GM18508 (cell line): ENCODE measurements around the gene MTCP1.

Experiments
- ATAC-seq: cut with Tn5 transposase; IDR thresholded peaks from one replicate; pipeline ENCODE4 v1.9.1; 2021; ENCODE audit warnings: moderate number of reproducible peaks; ENCODE audit not compliant: insufficient read depth, unreplicated experiment

Gene MTCP1, protein sequence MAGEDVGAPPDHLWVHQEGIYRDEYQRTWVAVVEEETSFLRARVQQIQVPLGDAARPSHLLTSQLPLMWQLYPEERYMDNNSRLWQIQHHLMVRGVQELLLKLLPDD

DNA sequence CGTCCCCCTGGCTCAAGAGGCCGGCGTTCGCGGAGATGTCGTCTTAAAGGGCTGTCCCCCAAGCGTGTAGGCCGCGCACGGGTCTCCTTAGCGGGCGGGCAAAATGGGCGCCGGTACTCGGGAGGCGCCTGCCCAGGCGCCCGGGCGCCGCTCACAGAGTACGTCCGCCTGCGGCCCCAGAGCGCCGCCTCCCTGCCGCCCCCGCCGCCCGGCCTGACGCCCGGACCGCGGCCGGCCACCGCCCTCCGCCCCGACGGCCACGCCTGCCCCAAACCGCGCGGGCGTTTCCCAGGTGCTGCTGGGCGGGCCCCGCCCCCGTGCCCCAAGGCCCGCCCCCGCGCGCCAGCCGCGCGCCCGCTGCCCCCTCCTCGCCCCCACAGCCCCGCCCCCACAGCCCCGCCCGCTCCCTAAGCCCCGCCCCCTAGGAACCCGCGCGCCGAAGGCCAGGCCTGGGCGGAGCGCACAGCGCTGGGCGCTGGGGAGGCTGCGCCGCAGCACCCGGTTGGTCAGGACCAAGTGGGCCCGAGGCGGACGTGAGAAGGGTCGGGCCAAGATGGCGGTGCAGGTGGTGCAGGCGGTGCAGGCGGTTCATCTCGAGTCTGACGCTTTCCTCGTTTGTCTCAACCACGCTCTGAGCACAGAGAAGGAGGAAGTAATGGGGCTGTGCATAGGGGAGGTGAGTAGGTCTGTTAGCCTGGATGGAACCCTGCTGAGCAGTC lies at the start of gene MTCP1, which contains the start of the genes BRCC3 and CMC4:
MTCP1 (minus strand) TSS at position 162 of the 719 bp plus-strand sequence. CDS start 5,126 bp downstream, outside the sequence.
BRCC3 (plus strand) TSS at position 534 of the 719 bp plus-strand sequence; CDS start at position 554, 20 bp downstream.
CMC4 (minus strand) TSS at position 162 of the 719 bp plus-strand sequence. CDS start 7,113 bp downstream, outside the sequence.
- ATAC-seq, result peak; percentile 46

DNA sequence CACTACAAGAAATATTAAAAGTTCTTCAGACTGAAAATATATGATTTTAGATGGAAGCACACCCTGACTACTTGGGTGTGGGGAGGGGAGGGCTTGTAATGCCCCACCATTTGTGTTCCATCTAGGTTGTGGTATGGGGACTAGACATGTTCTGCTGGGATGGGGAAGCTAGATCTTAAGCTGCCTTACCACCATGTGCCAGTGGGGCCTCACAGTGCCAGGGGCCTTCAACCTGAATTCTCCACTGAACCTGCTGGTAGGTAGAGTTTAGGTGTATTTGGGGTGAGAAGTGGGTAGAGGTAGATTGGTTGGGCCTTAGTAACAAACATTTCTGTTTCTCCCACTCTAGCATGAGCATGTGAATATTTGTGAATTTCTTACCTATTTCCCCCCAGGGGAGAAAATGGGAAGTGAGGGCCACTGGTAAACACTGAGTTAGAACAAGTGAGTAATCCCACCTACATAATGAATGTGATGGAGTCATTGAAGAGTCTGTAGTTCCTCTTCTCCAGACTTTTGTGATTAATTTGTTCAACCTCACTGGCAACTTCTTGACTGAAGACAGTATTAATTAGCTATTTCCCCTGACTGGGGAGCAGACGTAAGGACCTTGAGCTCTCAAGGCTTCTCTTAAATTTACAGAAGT lies 44.4 kb upstream of the MTCP1 start:
- ATAC-seq, result no peak

DNA sequence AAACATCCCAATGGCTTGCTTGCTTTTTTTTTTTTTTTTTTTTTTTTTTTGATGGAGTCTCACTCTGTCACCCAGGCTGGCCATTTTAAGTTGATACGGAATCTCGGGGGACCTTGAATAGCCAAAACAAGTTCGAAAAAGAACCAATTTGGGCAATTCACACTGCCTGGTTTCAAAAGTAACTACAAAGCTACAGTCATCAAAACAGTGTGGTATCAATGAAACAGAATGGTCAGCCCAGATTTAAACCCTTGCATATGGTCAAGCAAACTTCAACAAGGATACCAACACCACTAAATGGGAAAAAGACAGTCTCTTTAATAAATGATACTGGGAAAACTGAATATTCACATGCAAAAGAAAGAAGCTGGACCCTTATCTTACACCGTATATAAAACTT lies 42.2 kb upstream of the MTCP1 start:
- no peak for ATAC-seq

DNA sequence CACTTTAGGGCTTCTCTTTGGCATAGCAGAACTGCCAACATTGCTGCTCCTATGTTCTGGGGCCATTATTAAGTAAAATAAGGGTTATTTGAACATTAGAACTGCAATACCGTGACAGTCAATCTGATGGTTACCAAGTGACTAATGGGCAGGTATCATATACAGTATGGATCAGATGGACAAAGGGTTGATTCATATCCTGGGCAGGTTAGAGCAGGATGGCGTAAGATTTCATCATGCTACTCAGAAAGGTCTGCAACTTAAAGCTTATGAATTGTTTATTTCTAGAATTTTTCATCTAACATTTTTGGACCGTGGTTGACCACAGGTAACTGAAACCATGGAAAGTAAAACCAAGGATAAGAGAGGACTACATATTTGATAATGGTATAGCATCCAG lies 41.2 kb upstream of the MTCP1 start:
- no peak for ATAC-seq

DNA sequence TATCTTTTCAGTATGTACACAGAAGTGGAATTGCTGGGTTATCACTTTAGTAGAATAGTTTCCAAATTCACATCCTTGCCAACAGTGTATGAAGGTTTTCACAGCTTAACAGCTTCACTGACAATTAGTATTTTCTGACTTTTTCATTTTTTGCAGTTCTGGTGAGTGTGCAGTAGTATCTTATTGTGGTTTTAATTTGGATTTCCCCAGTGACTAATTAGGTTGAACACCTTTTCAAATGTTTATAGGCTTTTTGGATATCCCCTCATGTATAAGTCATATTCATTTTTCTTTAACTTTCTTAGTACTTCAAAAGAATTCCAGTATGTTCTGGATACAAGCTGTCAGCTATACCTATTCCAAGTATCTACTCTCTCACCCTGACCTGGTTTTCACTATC lies 37.5 kb upstream of the MTCP1 start:
- no peak for ATAC-seq

DNA sequence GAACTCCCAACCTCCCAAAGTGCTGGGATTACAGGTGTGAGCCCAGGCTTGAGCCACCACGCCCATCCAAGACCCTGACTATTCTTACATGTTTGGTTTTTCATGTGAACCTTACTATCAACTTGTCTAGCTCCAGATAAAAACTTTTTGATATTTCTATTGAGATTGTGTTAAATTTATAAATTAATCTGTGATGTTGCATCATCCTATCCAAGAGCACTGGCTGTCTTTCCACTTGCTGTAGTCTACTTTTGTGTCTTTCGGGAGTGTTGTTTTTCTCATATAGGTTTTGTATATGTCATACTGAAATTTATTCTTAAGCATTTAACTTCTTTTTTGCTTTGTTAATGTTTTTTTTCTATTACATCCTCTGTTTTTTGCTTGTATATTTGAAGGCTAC lies 35.0 kb upstream of the MTCP1 start:
- ATAC-seq, result no peak

DNA sequence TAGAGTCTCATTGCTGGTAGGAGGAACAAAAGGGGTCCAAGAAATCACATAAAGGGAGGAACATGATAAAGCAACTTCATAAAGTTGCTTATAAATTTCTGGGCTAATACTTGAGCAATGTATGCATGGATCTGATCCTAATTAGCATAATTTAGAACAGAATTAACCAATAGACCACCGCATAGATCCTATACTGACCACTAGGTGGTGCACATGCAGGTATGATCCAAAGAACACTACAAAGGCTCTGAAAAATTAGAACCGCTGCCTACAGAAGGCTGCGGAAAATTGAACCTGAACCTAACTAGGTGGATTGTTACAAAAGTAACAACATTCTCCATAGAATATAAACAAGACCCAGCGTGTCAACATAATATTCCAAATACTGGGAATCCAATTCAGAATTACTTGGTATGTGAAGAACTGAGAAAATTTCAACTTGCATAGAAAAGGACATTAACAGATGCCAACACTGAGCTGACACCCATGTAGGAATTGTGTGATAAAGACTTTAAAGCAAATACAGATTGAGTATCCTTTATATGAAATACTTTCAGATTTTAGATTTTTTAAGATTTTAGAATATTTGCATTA lies 23.6 kb upstream of the MTCP1 start:
- ATAC-seq, result no peak

DNA sequence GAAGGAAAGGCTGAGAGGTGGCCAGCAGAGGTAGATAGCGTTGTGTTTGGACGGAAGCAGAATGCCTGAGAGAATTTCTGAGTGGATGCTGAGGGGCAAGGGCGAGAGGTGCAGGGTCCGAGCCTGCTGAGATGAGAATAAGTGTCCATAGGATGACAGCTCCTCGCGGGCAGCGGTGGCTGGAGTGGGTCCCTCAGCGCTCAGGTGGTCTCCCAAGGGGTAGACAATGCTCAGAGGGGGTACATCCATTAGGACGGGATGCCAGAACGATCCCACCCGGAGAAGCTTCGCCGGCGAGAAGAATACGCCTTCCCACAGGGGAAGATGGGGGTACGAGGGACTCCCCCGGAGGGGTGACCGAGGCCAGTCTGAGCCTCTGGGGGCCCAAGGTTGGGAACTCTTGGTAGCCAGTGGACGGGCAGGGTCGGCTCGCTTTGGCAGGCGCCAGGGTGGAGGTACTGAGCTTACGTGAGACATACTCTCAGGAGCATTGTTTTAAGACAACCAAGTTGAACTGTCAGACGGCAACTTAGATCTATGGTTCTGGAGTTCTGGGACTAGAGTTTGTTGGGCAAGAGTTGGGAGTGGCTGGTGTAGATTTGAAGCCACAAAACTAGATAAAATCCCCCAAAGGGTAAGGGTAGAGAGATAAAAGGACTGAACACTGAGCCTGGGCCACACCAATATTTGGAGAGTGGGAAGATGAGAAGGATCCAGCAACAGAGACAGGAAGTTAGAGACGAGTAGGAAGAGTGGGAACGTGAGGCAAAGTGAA lies 16.2 kb upstream of the MTCP1 start:
- no peak for ATAC-seq

DNA sequence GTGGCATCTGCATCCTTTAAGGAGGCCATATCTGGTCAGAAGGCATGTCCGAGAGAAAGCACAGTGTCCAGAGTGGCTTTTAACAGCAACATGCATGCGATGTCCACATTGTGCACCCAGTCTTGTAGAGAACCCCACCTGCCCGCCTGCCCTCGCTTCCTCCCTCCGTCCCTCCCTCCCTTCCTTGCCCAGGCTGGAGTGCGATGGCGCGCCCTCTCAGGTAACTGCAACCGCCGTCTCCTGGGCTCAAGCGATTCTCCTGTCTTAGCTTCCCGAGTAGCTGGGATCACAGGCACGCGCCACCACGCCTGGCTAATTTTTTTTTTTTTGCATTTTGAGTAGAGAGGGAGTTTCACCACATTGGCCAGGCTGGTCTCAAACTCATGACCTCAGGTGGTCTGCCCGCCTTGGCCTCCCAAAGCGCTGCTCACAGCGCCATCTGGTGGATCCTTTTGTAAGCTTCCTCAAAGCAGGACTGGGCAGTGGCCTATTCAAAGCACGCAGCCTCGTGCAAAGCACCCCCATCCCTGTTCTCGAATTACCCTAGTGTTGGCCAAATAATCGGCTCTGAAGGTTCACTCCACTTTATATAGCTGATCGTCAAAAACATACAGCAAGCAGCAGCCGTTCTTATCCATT lies 15.4 kb upstream of the MTCP1 start:
- no peak for ATAC-seq

DNA sequence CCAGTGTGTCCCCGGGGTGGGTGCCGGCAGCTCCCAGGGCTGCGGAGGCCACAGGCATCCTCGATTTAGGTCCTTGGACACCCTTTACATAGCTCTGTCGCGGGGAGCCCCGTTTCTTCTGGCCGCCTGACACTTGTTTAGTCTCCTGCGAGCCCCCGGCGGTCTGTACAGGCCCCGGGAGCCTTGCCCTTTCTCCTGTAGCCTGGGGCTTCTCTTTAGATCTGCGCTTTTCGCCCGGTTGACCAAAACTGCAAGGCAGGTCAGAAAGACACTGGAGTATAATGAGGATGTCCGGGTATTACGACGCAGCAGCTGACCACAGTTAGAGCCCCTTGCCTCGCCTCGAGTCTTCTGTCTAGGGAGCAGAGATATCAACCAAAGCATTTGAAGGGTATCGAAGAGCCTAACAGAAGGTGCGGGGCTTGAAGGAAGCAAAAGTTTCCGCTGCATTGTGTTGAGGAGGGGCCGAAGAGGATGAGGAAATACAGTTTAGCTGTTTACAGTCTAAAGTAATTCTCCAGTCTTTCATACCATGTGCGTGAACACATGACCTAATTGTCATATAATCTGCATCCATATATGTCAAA lies 851 bp upstream of the MTCP1 start:
- ATAC-seq, result peak; percentile 9

DNA sequence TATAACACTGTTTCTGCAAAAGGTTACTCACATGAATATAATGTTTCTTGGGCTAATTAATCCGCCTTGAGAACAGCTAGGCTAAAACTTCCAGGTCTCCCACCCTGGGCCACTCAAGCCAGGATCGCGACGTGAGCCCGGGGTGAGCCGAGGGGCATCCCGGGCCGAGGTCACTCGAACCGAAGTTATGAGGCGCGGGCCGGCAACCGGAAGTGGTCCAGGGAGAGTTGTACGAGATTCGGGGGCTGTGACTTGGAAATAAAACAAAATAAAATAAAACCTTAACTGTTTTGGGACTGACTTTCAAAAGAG lies 317 bp downstream of the MTCP1 start:
- ATAC-seq, result no peak

DNA sequence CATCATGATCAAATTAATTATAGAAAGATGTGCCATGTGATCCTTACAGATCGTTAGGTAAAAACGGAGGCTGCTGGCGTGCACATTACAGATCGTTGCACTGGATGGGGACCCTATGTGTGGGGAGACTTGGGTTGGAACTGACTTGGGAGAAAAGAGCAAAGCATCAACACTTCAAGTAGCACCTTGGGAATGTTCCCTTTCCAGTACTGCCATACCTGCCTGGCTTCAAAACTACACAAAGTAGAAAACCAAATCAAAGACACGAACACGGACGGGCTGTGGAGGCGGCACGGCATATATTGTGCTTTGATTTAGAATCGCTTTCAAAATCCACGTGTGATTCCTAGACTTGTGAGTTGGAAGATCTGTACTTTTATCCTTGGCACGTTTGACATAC lies 898 bp downstream of the MTCP1 start:
- no peak for ATAC-seq

DNA sequence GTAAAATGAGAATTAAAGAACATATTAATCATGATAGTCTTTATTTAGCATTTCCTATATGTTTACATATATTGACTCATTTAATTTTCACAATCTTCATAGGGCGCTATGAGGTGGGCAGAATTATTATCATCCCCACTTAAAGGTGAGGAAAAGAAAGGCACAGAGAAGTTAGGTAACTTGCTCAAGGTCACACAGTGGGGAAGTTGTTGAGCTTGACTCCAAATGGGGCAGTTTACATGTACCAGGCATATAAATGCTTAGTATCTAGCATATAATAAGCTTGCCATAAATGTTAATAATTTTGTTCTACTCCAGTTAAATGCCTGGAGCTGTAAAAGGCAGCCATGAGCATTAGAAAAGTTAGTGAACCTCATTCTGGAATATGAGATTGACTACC lies 1.5 kb downstream of the MTCP1 start:
- ATAC-seq, result no peak

DNA sequence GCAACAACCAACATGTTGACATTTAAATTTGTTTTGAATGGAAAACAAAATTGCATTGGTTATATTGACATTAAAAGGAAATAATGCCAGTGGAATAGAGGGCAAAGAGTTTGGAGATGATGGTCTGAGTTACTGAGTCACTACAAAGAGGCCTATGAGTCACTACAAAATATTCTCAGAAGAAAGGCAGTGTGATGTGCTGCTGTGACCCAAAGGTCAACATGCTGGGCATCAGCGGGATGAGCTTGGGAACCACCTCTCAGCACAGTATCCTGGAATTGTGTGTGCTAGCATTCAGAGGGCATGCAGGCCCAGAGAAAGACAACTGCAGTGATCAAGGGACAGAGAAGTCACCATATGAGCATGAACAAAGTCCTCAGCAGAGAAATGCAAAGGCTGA lies 2.8 kb downstream of the MTCP1 start:
- ATAC-seq, result no peak

DNA sequence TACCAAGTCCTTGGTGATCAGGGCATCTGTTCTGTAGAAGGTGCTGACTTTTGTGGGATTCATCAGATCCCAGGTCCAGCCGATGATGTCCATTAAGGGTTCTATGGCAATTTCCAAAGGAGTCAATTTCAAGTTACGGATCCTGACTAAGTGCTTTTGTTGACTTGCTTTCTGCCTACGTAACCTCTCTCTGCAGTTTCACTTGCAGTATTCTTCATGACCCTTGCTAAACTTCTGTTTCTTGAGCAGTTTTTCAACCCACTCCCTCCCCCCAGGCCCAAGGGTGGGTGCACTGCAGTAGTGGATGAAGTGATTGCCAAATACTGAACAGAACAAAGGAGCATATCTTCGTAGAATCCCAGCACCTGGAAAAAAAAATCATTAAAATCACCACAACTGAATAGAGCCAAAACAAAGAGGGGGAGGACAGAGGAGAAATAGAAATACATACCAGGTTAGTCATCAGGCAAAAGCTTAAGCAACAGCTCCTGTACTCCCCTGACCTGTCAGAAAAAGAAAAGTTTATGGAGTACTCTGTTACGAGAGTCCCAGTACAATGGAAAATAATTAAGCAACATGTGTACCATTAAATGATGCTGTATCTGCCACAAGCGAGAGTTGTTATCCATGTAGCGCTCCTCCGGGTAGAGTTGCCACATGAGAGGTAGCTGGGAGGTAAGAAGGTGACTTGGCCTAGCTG lies 5.8 kb downstream of the MTCP1 start:
- ATAC-seq, result no peak

DNA sequence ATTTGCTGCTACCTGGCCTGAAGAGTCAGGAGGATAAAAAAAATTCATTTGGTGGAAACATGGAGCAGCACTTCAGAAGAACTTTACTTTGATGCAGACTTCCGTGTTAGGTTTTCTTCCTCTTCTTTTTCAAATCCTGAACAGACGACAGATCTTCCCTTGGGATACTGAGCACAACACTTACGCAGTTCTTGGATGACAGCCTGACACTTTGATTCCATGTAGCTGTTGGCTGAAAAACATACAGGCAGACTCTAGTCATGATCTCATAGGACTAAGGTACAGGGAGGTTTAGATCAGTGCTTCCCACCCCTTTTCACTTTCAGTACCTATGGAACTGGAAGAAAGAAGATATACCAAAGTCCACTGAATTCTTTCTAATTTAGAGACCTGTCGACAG lies 9.2 kb downstream of the MTCP1 start:
- ATAC-seq, result no peak

DNA sequence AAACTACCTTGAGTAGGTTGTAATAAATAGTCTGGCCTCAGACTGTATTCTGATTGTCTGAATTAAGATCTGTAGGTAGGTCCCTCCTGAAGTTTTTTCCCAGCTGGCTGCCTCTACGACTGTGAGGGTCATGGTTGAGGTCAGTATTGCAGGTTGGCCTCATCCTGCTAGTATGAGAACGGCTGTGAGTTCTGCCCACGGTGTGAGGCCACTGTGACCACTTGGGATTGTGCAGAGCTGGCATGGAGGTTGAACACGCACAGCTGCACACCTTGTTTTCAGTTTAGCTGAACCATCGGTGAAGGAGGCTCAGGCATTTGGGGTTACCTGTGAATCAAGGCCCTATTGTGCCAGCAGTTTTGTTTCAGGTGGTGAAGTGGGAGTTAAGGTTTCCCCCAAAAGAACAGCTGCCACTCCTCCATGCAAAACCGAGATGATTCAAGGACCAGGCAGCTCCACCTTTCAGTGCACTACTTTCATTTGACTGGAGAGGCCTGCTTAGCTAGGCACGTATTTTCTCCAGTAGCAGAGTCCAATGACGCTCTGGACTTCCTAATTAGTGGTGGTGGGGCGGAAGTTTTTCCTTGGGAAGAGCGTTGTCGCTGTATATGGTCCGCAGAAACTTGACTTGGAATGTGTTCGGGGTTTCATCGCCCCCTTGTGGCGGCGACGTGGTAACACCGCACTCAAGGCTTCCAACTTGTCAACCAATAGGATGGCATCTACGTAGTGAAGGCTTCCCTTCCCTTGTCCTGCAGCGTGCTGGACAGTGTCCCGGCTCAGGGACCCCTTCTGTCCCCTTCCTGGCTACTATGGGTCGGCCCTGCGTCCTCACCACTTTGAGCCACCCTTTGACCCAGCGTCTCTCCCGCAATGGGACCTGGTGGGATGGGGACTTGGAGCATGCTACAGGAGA lies 13.8 kb downstream of the MTCP1 start:
- ATAC-seq, result peak; percentile 76

DNA sequence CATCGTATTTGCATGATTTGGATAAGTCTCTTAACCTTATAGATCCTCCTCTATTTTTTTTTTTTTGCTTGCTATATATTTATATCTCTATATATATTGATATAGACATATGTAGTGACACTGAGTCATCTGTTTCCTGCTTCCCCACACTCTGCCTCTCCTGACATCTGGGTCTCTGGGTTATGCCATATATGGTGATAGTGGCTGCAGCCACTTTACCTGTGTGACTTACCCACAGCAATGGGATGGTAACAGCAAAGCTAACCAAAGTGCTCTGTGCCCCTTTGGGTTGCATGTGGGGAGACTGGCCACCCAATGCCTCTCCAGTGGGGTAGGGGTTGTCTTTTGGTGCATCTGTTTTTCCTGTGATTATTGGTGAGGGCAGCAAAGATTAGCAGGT lies 14.5 kb downstream of the MTCP1 start:
- ATAC-seq, result no peak
